ENCODE measurements around the gene SEC61A1.

Gene SEC61A1

GRCh38 chr3:128007033-128007424 lies 45.2 kb upstream of the SEC61A1 start:
- H3K4me2 ChIP-seq (ENCODE audit: low read depth, low read length, poor library complexity, severe bottlenecking), result no peak overlapping the region
- H2AFZ ChIP-seq (ENCODE audit: low read length), result no peak overlapping the region
- H3K9ac ChIP-seq (ENCODE audit: low read depth, low read length, poor library complexity, severe bottlenecking), result no peak overlapping the region
- H3F3A ChIP-seq (ENCODE audit: low read depth), result no peaks in the 10 kb centered on the region
- H3K9me3 ChIP-seq (ENCODE audit: insufficient read depth, low read depth, low read length), result no peaks in the 10 kb centered on the region
- H3K4me1 ChIP-seq (ENCODE audit: insufficient read depth, low read length, poor library complexity, severe bottlenecking), result no peaks in the 10 kb centered on the region
- no peaks in the 10 kb centered on the region for H3K79me2 ChIP-seq (ENCODE audit: insufficient read depth, low read length)
- no peak for TF ChIP-seq EZH2phosphoT487 (IDR thresholded peaks at IDR 0.05; ENCODE audit: borderline replicate concordance)
- no peak for TF ChIP-seq CTCF (conservative IDR thresholded peaks at IDR 0.05; ENCODE audit: low read length)
- no peaks in the 10 kb centered on the region for H4K20me1 ChIP-seq (ENCODE audit: insufficient read depth, low read length, poor library complexity, severe bottlenecking)
- no peak overlapping the region for H3K4me3 ChIP-seq (ENCODE audit: low read length, poor library complexity, severe bottlenecking)
- H3K9me2 ChIP-seq (replicated peaks; ENCODE audit: low read depth, low read length), result no peaks in the 10 kb centered on the region
- H3K27me3 ChIP-seq (ENCODE audit: insufficient read depth, low read length, poor library complexity, severe bottlenecking), result no peaks in the 10 kb centered on the region
- H3K36me3 ChIP-seq (ENCODE audit: insufficient read depth, low read length), result no peaks in the 10 kb centered on the region

GRCh38 chr3:128009952-128010846 lies 42.0 kb upstream of the SEC61A1 start:
- Histone ChIP-seq H3K9me2 (replicated peaks; ENCODE audit: low read depth, low read length) (no peaks in the 10 kb centered on the region), H3K4me2 (ENCODE audit: low read depth, low read length, poor library complexity, severe bottlenecking) (no peak overlapping the region), H2AFZ (ENCODE audit: low read length) (no peak overlapping the region), H3K36me3 (ENCODE audit: insufficient read depth, low read length) (no peaks in the 10 kb centered on the region), H3K9ac (ENCODE audit: low read depth, low read length, poor library complexity, severe bottlenecking) (no peak overlapping the region), H4K20me1 (ENCODE audit: insufficient read depth, low read length, poor library complexity, severe bottlenecking) (no peaks in the 10 kb centered on the region), H3K9me3 (ENCODE audit: insufficient read depth, low read depth, low read length) (no peaks in the 10 kb centered on the region), H3K79me2 (ENCODE audit: insufficient read depth, low read length) (no peaks in the 10 kb centered on the region), H3K4me1 (ENCODE audit: insufficient read depth, low read length, poor library complexity, severe bottlenecking) (no peaks in the 10 kb centered on the region), H3K4me3 (ENCODE audit: low read length, poor library complexity, severe bottlenecking) (no peak overlapping the region), H3F3A (ENCODE audit: low read depth) (no peaks in the 10 kb centered on the region), H3K27me3 (ENCODE audit: insufficient read depth, low read length, poor library complexity, severe bottlenecking) (no peaks in the 10 kb centered on the region)
- TF ChIP-seq CTCF (conservative IDR thresholded peaks at IDR 0.05; ENCODE audit: low read length) (no peak), EZH2phosphoT487 (IDR thresholded peaks at IDR 0.05; ENCODE audit: borderline replicate concordance) (no peak)

GRCh38 chr3:128011140-128011539 lies 41.1 kb upstream of the SEC61A1 start:
- H3K9me2 ChIP-seq (replicated peaks; ENCODE audit: low read depth, low read length), result no peaks in the 10 kb centered on the region
- H3K27me3 ChIP-seq (ENCODE audit: insufficient read depth, low read length, poor library complexity, severe bottlenecking), result no peaks in the 10 kb centered on the region
- no peak overlapping the region for H3K4me2 ChIP-seq (ENCODE audit: low read depth, low read length, poor library complexity, severe bottlenecking)
- TF ChIP-seq CTCF (conservative IDR thresholded peaks at IDR 0.05; ENCODE audit: low read length) (peak; percentile 71), EZH2phosphoT487 (IDR thresholded peaks at IDR 0.05; ENCODE audit: borderline replicate concordance) (no peak)
- H3K9ac ChIP-seq (ENCODE audit: low read depth, low read length, poor library complexity, severe bottlenecking), result no peak overlapping the region
- H2AFZ ChIP-seq (ENCODE audit: low read length), result peak overlapping the region; percentile 72; the same call in 1 of the 2 replicates
- H3K9me3 ChIP-seq (ENCODE audit: insufficient read depth, low read depth, low read length), result no peaks in the 10 kb centered on the region
- no peaks in the 10 kb centered on the region for H3K36me3 ChIP-seq (ENCODE audit: insufficient read depth, low read length)
- no peaks in the 10 kb centered on the region for H3K79me2 ChIP-seq (ENCODE audit: insufficient read depth, low read length)
- H3K4me3 ChIP-seq (ENCODE audit: low read length, poor library complexity, severe bottlenecking), result no peak overlapping the region
- H3F3A ChIP-seq (ENCODE audit: low read depth), result no peaks in the 10 kb centered on the region
- H3K4me1 ChIP-seq (ENCODE audit: insufficient read depth, low read length, poor library complexity, severe bottlenecking), result no peaks in the 10 kb centered on the region
- H4K20me1 ChIP-seq (ENCODE audit: insufficient read depth, low read length, poor library complexity, severe bottlenecking), result no peaks in the 10 kb centered on the region

Data from Loucy (cell line).